ENCODE measurements around the gene CDR2L.

CDR2L gene

GRCh38 chr17:74978240-74978639 is 9.2 kb upstream of the CDR2L start:
- Histone ChIP-seq H3K79me2 (ENCODE audit: low read length) (no peaks in the 10 kb centered on the region), H3K4me3 (ENCODE audit: low read length) (no peak overlapping the region), H3K27ac (ENCODE audit: low read length) (no peak overlapping the region), H3F3A (ENCODE audit: insufficient read depth, low read length) (no peaks in the 10 kb centered on the region), H3K9ac (ENCODE audit: low read length) (no peak overlapping the region), H3K4me2 (ENCODE audit: low read depth, low read length) (no peak overlapping the region), H2AFZ (ENCODE audit: low read length) (no peak overlapping the region), H4K20me1 (ENCODE audit: insufficient read depth, low read length) (no peaks in the 10 kb centered on the region), H3K36me3 (replicated peaks; ENCODE audit: insufficient read depth, low read length) (no peaks in the 10 kb centered on the region), H3K9me3 (replicated peaks; ENCODE audit: insufficient read depth, low read length) (no peaks in the 10 kb centered on the region), H3K4me1 (ENCODE audit: low read length) (0 out of 2 replicates have a peak, but pooled peaks cover 2% of the 10 kb centered on the region), H3K27me3 (replicated peaks; ENCODE audit: insufficient read depth, low read length) (peaks cover 79% of the 10 kb centered on the region), H3K9me2 (replicated peaks; ENCODE audit: insufficient read depth, low read length) (no peaks in the 10 kb centered on the region)
- no peak for DNase-seq
- TF ChIP-seq CTCF (IDR thresholded peaks at IDR 0.05; ENCODE audit: low read length) (no peak), EZH2 (optimal IDR thresholded peaks at IDR 0.05; ENCODE audit: low read depth, low read length) (no peak), EZH2phosphoT487 (IDR thresholded peaks at IDR 0.05; ENCODE audit: low read length) (no peak)

- Histone ChIP-seq H3K27me3 (replicated peaks; ENCODE audit: insufficient read depth, low read length) (peaks cover 78% of the 10 kb centered on the region), H3K4me2 (ENCODE audit: low read depth, low read length) (no peak overlapping the region), H3K27ac (ENCODE audit: low read length) (no peak overlapping the region), H3K9ac (ENCODE audit: low read length) (no peak overlapping the region), H3K36me3 (replicated peaks; ENCODE audit: insufficient read depth, low read length) (no peaks in the 10 kb centered on the region), H3K9me3 (replicated peaks; ENCODE audit: insufficient read depth, low read length) (no peaks in the 10 kb centered on the region), H4K20me1 (ENCODE audit: insufficient read depth, low read length) (no peaks in the 10 kb centered on the region), H3F3A (ENCODE audit: insufficient read depth, low read length) (no peaks in the 10 kb centered on the region), H3K9me2 (replicated peaks; ENCODE audit: insufficient read depth, low read length) (no peaks in the 10 kb centered on the region), H2AFZ (ENCODE audit: low read length) (no peak overlapping the region), H3K4me1 (ENCODE audit: low read length) (0 out of 2 replicates have a peak, but pooled peaks cover 2% of the 10 kb centered on the region), H3K4me3 (ENCODE audit: low read length) (no peak overlapping the region), H3K79me2 (ENCODE audit: low read length) (no peaks in the 10 kb centered on the region)
- TF ChIP-seq CTCF (IDR thresholded peaks at IDR 0.05; ENCODE audit: low read length) (no peak), EZH2 (optimal IDR thresholded peaks at IDR 0.05; ENCODE audit: low read depth, low read length) (no peak), EZH2phosphoT487 (IDR thresholded peaks at IDR 0.05; ENCODE audit: low read length) (no peak)
- DNase-seq, result no peak
Observed at GRCh38 chr17:74979408-74980146, 7.9 kb upstream of the CDR2L start.

GRCh38 chr17:74981318-74981978 is 6.0 kb upstream of the CDR2L start:
- Histone ChIP-seq H3K9me3 (replicated peaks; ENCODE audit: insufficient read depth, low read length) (no peaks in the 10 kb centered on the region), H3K4me3 (ENCODE audit: low read length) (peak overlapping the region; percentile 55), H2AFZ (ENCODE audit: low read length) (peak overlapping the region; percentile 44), H3F3A (ENCODE audit: insufficient read depth, low read length) (no peaks in the 10 kb centered on the region), H3K9me2 (replicated peaks; ENCODE audit: insufficient read depth, low read length) (no peaks in the 10 kb centered on the region), H3K36me3 (replicated peaks; ENCODE audit: insufficient read depth, low read length) (no peaks in the 10 kb centered on the region), H3K4me1 (ENCODE audit: low read length) (peaks cover 4% of the 10 kb centered on the region; the same call in 1 of the 2 replicates), H3K27ac (ENCODE audit: low read length) (no peak overlapping the region), H3K9ac (ENCODE audit: low read length) (no peak overlapping the region), H3K27me3 (replicated peaks; ENCODE audit: insufficient read depth, low read length) (peaks cover 77% of the 10 kb centered on the region), H3K79me2 (ENCODE audit: low read length) (no peaks in the 10 kb centered on the region), H3K4me2 (ENCODE audit: low read depth, low read length) (peak overlapping the region; percentile 81), H4K20me1 (ENCODE audit: insufficient read depth, low read length) (no peaks in the 10 kb centered on the region)
- DNase-seq, result no peak
- TF ChIP-seq CTCF (IDR thresholded peaks at IDR 0.05; ENCODE audit: low read length) (no peak), EZH2 (optimal IDR thresholded peaks at IDR 0.05; ENCODE audit: low read depth, low read length) (no peak), EZH2phosphoT487 (IDR thresholded peaks at IDR 0.05; ENCODE audit: low read length) (no peak)
